Glomerular visceral epithelial cell (primary cell): ENCODE measurements around the gene PLA2G2D.

ENCODE experiments used
- DNase-seq: peaks from one replicate; pipeline ENCODE4 v3.0.0-alpha.2; 2016; ENCODE audit errors: extremely low spot score

The PLA2G2D gene

GRCh38 chr1:20119347-20119746 is at the start of gene PLA2G2D:
Gene PLA2G2D, minus strand, starts transcription at chr1:20119536. Its CDS starts 38 bp downstream, at chr1:20119498.
- no peak for DNase-seq

GRCh38 chr1:20168564-20169491 is 49.5 kb upstream of the PLA2G2D start:
- no peak for DNase-seq

GRCh38 chr1:20167126-20167525 is 47.8 kb upstream of the PLA2G2D start:
- no peak for DNase-seq

- DNase-seq, result no peak
Measured at GRCh38 chr1:20166051-20166450, 46.7 kb upstream of the PLA2G2D start.

GRCh38 chr1:20165522-20165951 is 46.2 kb upstream of the PLA2G2D start:
- no peak for DNase-seq

- DNase-seq, result no peak
Measured at GRCh38 chr1:20164694-20165202, 45.4 kb upstream of the PLA2G2D start.

GRCh38 chr1:20160034-20160433 is 40.7 kb upstream of the PLA2G2D start:
- DNase-seq, result no peak

GRCh38 chr1:20158358-20159070 is 39.2 kb upstream of the PLA2G2D start:
- no peak for DNase-seq

GRCh38 chr1:20154301-20154831 is 35.0 kb upstream of the PLA2G2D start:
- no peak for DNase-seq

- no peak for DNase-seq
Measured at GRCh38 chr1:20153000-20153418, 33.7 kb upstream of the PLA2G2D start.

- no peak for DNase-seq
Measured at GRCh38 chr1:20152599-20152930, 33.2 kb upstream of the PLA2G2D start.

GRCh38 chr1:20151906-20152598 is 32.7 kb upstream of the PLA2G2D start:
- peak; percentile 74 for DNase-seq

- no peak for DNase-seq
Measured at GRCh38 chr1:20150969-20151368, 31.6 kb upstream of the PLA2G2D start.

- DNase-seq, result no peak
Measured at GRCh38 chr1:20150326-20150705, 31.0 kb upstream of the PLA2G2D start.

GRCh38 chr1:20149601-20150325 is 30.4 kb upstream of the PLA2G2D start:
- no peak for DNase-seq

- DNase-seq, result no peak
Measured at GRCh38 chr1:20148571-20149500, 29.5 kb upstream of the PLA2G2D start.

- no peak for DNase-seq
Measured at GRCh38 chr1:20147846-20148570, 28.7 kb upstream of the PLA2G2D start.

- DNase-seq, result no peak
Measured at GRCh38 chr1:20143734-20144565, 24.6 kb upstream of the PLA2G2D start.

GRCh38 chr1:20143318-20143717 is 24.0 kb upstream of the PLA2G2D start:
- DNase-seq, result no peak
